Heart left ventricle (tissue), 13 donors: ENCODE data around the gene ANXA2.

Experiments used
- POLR2A ChIP-seq, 2 donors: fragments of 450-650 bp; IDR thresholded peaks; one replicate each; pipeline ENCODE4 v1.6.1; 2017; ENCODE audit warnings: antibody characterized with exemption in 2 of 2, mild to moderate bottlenecking in 2 of 2, moderate library complexity in 2 of 2
- TF ChIP-seq, protein P1 (sequence below), 12 donors: fragments of 200-600 bp; sonication (generic) in 4 of 12; IDR thresholded peaks; one replicate each; pipeline versions ENCODE4 v1.5.0 to v1.8.0; 2018 to 2022; ENCODE audit warnings: antibody characterized with exemption in 12 of 12, mild to moderate bottlenecking in 5 of 12
- donor health status: ischemic (EF 13 %, LVEDD 7.1; RV severe dilation, severe dysfunction).
- donor health status: DM: no; HTN: yes; CAD: no.
- donor health status: DM: no; HTN: no; CAD: no.
- donor health status: ischemic (EF 25% LVEDD 6.9; RV normal size, moderate dysfunction).
- donor health status: ischemic (EF 25% LVEDD 5.7; RV mildly dilated, moderate dysfunction).
- donor health status: ischemic (EF 35%, LVEDD 5.7; RV mildly dilated, moderate dysfunction).
- donor health status: nonischemic (EF 11% LVEDD 7.7; RV severe dilation, severe dysfunction).
- donor health status: DM: yes; HTN: yes; CAD: no.
- donor health status: PGD.
- donor health status: ischemic (EF 29% LVEDD 5.4; RV normal size, mild dysfunction).
- donor health status: nonischemic (EF 23%, LVEDD 6.1; RV moderate dilation, normal function).

DNA sequence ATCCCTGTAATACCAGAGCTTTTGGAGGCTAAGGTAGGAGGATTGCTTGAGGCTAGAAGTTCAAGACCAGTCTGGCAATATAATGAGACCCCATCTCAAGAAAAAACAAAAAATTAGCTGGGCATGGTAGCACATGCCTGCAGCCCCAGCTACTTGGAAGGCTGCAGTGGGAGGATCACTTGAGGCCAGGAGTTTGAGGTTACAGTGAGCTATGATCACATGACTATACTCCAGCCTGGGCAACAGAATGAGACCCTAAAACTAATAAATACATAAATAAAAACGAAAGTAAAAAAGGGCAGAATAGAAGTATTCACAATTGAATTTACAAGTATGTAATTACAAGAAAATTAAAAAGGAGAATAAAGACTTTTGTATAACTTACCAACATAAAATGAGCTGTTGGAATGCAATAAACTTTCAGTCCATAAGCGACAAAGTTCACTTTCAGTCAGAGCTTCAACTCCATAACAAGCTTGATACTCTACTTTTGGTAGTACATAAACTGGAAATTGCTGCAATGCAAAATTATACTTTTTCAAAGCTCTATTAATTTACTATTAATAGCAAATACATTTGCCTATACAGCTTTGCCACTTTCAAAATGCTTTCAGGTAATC lies 44.4 kb upstream of the ANXA2 start:
- TF ChIP-seq, protein P1, sequence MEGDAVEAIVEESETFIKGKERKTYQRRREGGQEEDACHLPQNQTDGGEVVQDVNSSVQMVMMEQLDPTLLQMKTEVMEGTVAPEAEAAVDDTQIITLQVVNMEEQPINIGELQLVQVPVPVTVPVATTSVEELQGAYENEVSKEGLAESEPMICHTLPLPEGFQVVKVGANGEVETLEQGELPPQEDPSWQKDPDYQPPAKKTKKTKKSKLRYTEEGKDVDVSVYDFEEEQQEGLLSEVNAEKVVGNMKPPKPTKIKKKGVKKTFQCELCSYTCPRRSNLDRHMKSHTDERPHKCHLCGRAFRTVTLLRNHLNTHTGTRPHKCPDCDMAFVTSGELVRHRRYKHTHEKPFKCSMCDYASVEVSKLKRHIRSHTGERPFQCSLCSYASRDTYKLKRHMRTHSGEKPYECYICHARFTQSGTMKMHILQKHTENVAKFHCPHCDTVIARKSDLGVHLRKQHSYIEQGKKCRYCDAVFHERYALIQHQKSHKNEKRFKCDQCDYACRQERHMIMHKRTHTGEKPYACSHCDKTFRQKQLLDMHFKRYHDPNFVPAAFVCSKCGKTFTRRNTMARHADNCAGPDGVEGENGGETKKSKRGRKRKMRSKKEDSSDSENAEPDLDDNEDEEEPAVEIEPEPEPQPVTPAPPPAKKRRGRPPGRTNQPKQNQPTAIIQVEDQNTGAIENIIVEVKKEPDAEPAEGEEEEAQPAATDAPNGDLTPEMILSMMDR (IDR thresholded peaks at IDR 0.05): no peak
- no peak for TF ChIP-seq POLR2A (IDR thresholded peaks at IDR 0.05)
